ENCODE data around the gene RET. TPM values are rescaled to one million over a fixed set of nuclear protein-coding genes. Genes with fewer than 3 reads are reported as not detected.

The RET gene
- total RNA-seq, 1 experiment from 2014 or later = 68.0 TPM

DNA sequence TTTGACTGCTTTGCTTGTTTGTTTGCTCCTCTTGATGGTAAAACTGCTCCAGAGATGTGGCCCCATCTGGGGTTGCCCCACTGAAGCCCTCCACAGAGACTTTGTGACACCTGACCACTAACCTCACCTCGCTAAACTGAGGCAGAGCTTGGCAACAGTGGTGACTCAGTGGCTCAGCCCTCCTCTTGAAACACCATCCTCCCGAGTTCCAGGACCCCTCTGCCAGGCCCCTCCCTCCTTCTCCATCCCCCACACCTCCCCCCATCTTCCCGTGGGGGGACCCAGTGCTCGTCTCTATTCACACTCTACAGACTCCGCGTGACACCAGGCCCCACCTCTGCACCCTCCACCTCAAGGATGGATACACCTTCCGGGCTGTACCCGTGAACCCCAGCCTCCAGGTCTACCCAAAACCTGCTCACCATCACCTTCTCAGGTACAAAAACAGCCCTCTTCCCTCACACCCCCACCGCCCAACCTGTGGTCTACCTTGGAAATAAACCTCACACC lies 19.0 kb upstream of the RET start:
- no peak for DNase-seq (ENCODE audit: low spot score)
- Histone ChIP-seq H3K27me3 (replicated peaks; ENCODE audit: insufficient read depth, low read depth, low read length, poor library complexity) (no peaks in the 10 kb centered on the region), H3K9me3 (ENCODE audit: low read depth, low read length, poor library complexity, severe bottlenecking) (no peaks in the 10 kb centered on the region), H3K4me1 (ENCODE audit: insufficient read depth, low read length, poor library complexity, severe bottlenecking) (no peaks in the 10 kb centered on the region), H3K27ac (ENCODE audit: low read depth, low read length, poor library complexity, severe bottlenecking) (no peak overlapping the region), H3K36me3 (ENCODE audit: insufficient read depth, low read length, poor library complexity, severe bottlenecking) (no peaks in the 10 kb centered on the region), H3K4me3 (ENCODE audit: low read depth, low read length, poor library complexity, severe bottlenecking) (no peak overlapping the region)
- intact Hi-C loops (cut with micrococcal nuclease; ENCODE audit: unreplicated experiment) = no loop called here
- BruUV-seq (replicated peaks) = no TSS peak
- CTCF ChIA-PET = no interaction called here
- TF ChIP-seq EZH2 (IDR thresholded peaks at IDR 0.05; ENCODE audit: borderline replicate concordance, low read depth, low read length, poor library complexity, severe bottlenecking) = no peak
- TF ChIP-seq, protein P1, sequence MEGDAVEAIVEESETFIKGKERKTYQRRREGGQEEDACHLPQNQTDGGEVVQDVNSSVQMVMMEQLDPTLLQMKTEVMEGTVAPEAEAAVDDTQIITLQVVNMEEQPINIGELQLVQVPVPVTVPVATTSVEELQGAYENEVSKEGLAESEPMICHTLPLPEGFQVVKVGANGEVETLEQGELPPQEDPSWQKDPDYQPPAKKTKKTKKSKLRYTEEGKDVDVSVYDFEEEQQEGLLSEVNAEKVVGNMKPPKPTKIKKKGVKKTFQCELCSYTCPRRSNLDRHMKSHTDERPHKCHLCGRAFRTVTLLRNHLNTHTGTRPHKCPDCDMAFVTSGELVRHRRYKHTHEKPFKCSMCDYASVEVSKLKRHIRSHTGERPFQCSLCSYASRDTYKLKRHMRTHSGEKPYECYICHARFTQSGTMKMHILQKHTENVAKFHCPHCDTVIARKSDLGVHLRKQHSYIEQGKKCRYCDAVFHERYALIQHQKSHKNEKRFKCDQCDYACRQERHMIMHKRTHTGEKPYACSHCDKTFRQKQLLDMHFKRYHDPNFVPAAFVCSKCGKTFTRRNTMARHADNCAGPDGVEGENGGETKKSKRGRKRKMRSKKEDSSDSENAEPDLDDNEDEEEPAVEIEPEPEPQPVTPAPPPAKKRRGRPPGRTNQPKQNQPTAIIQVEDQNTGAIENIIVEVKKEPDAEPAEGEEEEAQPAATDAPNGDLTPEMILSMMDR (conservative IDR thresholded peaks at IDR 0.05; ENCODE audit: low read depth, low read length) = no peak
- POLR2A ChIA-PET (ENCODE audit: low non-redundant PET) = no interaction called here

DNA sequence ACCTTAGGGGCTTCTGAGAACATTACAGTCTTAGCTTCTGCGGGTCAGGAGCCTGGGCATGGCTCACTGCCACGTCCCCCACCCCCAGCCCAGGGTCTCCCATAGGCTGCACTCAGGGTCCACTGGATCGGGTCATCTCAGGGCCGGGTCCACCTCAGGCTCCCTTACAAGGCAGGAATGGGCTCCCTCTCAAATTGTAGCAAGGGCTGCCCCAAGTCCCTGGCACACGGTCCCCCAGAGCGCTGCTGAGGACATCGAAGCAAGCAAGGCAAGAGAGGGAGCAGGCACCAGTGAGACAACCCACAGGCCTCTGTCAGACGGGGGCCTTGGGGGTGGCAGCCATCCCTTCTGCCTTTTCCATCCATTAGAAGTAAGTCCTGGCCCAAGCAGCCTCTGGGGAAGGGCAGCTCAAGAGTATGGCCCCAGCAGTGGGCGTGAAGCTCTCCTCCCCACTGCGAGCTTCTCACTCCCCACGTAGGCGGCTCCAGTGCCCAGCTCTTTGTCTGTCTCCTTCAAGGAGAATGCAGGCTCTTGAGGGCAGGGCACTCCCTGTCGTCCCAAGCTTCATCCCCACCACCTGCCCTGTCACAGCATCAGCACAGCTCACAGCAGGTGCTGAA lies 18.0 kb upstream of the RET start:
- no peak for DNase-seq (ENCODE audit: low spot score)
- intact Hi-C loops (cut with micrococcal nuclease; ENCODE audit: unreplicated experiment) = no loop called here
- TF ChIP-seq, protein P1 (conservative IDR thresholded peaks at IDR 0.05; ENCODE audit: low read depth, low read length) = no peak
- no peak for TF ChIP-seq EZH2 (IDR thresholded peaks at IDR 0.05; ENCODE audit: borderline replicate concordance, low read depth, low read length, poor library complexity, severe bottlenecking)
- CTCF ChIA-PET = no interaction called here
- no TSS peak for BruUV-seq (replicated peaks)
- no peak overlapping the region for H3K4me3 ChIP-seq (ENCODE audit: low read depth, low read length, poor library complexity, severe bottlenecking)
- no peak overlapping the region for H3K27ac ChIP-seq (ENCODE audit: low read depth, low read length, poor library complexity, severe bottlenecking)
- POLR2A ChIA-PET (ENCODE audit: low non-redundant PET) = interaction anchor here (0.6 kb wide), 1 partner anchor 11 kb away, joined by 3 read pairs; no protein-coding TSS in a partner anchor
- no peaks in the 10 kb centered on the region for H3K9me3 ChIP-seq (ENCODE audit: low read depth, low read length, poor library complexity, severe bottlenecking)
- no peaks in the 10 kb centered on the region for H3K4me1 ChIP-seq (ENCODE audit: insufficient read depth, low read length, poor library complexity, severe bottlenecking)
- H3K27me3 ChIP-seq (replicated peaks; ENCODE audit: insufficient read depth, low read depth, low read length, poor library complexity) = no peaks in the 10 kb centered on the region
- no peaks in the 10 kb centered on the region for H3K36me3 ChIP-seq (ENCODE audit: insufficient read depth, low read length, poor library complexity, severe bottlenecking)

DNA sequence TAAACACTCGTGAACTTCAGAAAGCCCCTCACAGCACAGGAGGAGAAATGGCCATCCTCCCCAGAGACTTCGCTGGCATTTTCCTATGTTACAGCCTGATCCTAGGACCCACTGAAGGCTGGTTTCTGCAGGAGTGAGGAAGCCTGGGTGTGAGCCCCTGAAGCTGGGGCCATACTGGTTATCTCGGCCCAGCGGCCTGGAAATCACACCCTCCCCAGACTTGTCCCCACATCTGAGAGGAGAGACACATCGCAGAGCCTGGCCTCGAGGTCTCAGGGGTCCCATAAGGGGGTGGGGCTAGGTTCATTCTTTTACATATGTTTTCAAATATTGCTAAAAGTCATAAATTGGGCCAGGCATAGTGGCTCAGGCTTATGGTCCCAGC lies 17.5 kb upstream of the RET start:
- TF ChIP-seq, protein P1 (conservative IDR thresholded peaks at IDR 0.05; ENCODE audit: low read depth, low read length) = no peak
- no peak for TF ChIP-seq EZH2 (IDR thresholded peaks at IDR 0.05; ENCODE audit: borderline replicate concordance, low read depth, low read length, poor library complexity, severe bottlenecking)
- no peak overlapping the region for H3K27ac ChIP-seq (ENCODE audit: low read depth, low read length, poor library complexity, severe bottlenecking)
- no peaks in the 10 kb centered on the region for H3K27me3 ChIP-seq (replicated peaks; ENCODE audit: insufficient read depth, low read depth, low read length, poor library complexity)
- intact Hi-C loops (cut with micrococcal nuclease; ENCODE audit: unreplicated experiment) = no loop called here
- H3K9me3 ChIP-seq (ENCODE audit: low read depth, low read length, poor library complexity, severe bottlenecking) = no peaks in the 10 kb centered on the region
- ChIA-PET CTCF (no interaction called here), POLR2A (ENCODE audit: low non-redundant PET) (interaction anchor here (0.6 kb wide), 1 partner anchor 11 kb away, joined by 3 read pairs; no protein-coding TSS in a partner anchor)
- H3K4me3 ChIP-seq (ENCODE audit: low read depth, low read length, poor library complexity, severe bottlenecking) = no peak overlapping the region
- DNase-seq (ENCODE audit: low spot score) = no peak
- no TSS peak for BruUV-seq (replicated peaks)
- H3K36me3 ChIP-seq (ENCODE audit: insufficient read depth, low read length, poor library complexity, severe bottlenecking) = no peaks in the 10 kb centered on the region
- no peaks in the 10 kb centered on the region for H3K4me1 ChIP-seq (ENCODE audit: insufficient read depth, low read length, poor library complexity, severe bottlenecking)
